Fibroblast of peridontal ligament (primary cell): ENCODE data around the gene CDKL5.
"Not testable (repeated sequence)": the region's sequence is repeated elsewhere in the genome, so short reads cannot be mapped to it uniquely, and the experiment has no call there.

Source experiments
- DNase-seq: peaks from one replicate; pipeline ENCODE4 v3.0.0-alpha.2; 2010; ENCODE audit errors: extremely low read depth

Gene CDKL5

GRCh38 chrX:18575744-18576143 is 150.3 kb downstream of the CDKL5 start:
- no peak for DNase-seq

- no peak for DNase-seq
Observed at GRCh38 chrX:18577400-18577799, 152.0 kb downstream of the CDKL5 start.

GRCh38 chrX:18578546-18578945 is 153.1 kb downstream of the CDKL5 start:
- DNase-seq, result no peak

GRCh38 chrX:18579495-18579894 is 154.1 kb downstream of the CDKL5 start:
- no peak for DNase-seq

- DNase-seq, result peak; percentile 64
Observed at GRCh38 chrX:18582910-18583493, 157.6 kb downstream of the CDKL5 start.

- not testable (repeated sequence) for DNase-seq
Observed at GRCh38 chrX:18589292-18589691, 163.9 kb downstream of the CDKL5 start.

GRCh38 chrX:18591834-18592233 is 166.4 kb downstream of the CDKL5 start:
- DNase-seq, result no peak

GRCh38 chrX:18594079-18594478 is 168.7 kb downstream of the CDKL5 start:
- no peak for DNase-seq

- DNase-seq, result no peak
Observed at GRCh38 chrX:18596096-18596495, 170.7 kb downstream of the CDKL5 start.

- DNase-seq, result no peak
Observed at GRCh38 chrX:18598413-18598812, 173.0 kb downstream of the CDKL5 start.

GRCh38 chrX:18607966-18608365 is 182.6 kb downstream of the CDKL5 start:
- DNase-seq, result no peak

GRCh38 chrX:18613930-18614639 is 188.7 kb downstream of the CDKL5 start:
- no peak for DNase-seq

GRCh38 chrX:18616688-18617406 is 191.4 kb downstream of the CDKL5 start:
- no peak for DNase-seq

- DNase-seq, result peak; percentile 40
Observed at GRCh38 chrX:18617407-18617750, 192.0 kb downstream of the CDKL5 start.

GRCh38 chrX:18619288-18619687 is 193.9 kb downstream of the CDKL5 start:
- DNase-seq, result no peak

GRCh38 chrX:18620349-18620748 is 194.9 kb downstream of the CDKL5 start:
- DNase-seq, result no peak

- DNase-seq, result no peak
Observed at GRCh38 chrX:18624599-18624998, 199.2 kb downstream of the CDKL5 start.

- DNase-seq, result no peak
Observed at GRCh38 chrX:18630934-18631333, 205.5 kb downstream of the CDKL5 start.

GRCh38 chrX:18638398-18638797 is 213.0 kb downstream of the CDKL5 start:
- no peak for DNase-seq

- DNase-seq, result no peak
Observed at GRCh38 chrX:18639280-18639679, 213.9 kb downstream of the CDKL5 start.

- DNase-seq, result no peak
Observed at GRCh38 chrX:18640686-18641085, 215.3 kb downstream of the CDKL5 start.

GRCh38 chrX:18643243-18643642 is 217.8 kb downstream of the CDKL5 start:
- DNase-seq, result no peak

GRCh38 chrX:18643853-18644252 is 218.4 kb downstream of the CDKL5 start:
- DNase-seq, result no peak
